NOMO-1 treated with DMSO at 0.1 percent for 48 hours (cell line): ENCODE measurements around the gene VIT.
"Not testable (repeated sequence)": the region's sequence is repeated elsewhere in the genome, so short reads cannot be mapped to it uniquely, and the experiment has no call there.

Experiments
- DNase-seq: peaks from one replicate; lab custom pipeline; 2025; ENCODE audit not compliant: unreplicated experiment; lab: John Stamatoyannopoulos, UW

VIT gene

GRCh38 chr2:36677996-36678605 lies 18.4 kb upstream of the VIT start:
- DNase-seq = peak; percentile 24

DNA sequence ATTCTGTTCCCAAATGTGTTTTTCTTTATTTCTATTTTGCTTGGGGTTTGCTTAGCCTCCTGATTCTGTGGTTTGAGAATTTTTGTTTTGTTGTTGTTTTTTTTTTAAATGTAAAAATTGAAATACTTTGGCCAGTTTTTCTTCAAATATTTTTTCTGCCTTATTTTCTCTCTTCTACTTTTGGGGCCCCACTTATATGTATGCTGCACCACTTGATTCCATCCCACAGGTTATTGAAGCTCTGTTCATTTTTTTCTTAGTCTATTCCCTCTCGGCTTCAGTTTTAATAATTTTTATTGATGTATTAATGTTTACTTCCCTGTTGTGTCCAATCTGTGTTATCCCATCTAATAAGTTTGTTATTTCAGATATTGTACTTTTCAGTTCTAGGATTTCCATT lies 17.7 kb upstream of the VIT start:
- DNase-seq = no peak

- DNase-seq = no peak
Measured at GRCh38 chr2:36680012-36680411, 16.5 kb upstream of the VIT start.

GRCh38 chr2:36682562-36682961 lies 13.9 kb upstream of the VIT start:
- no peak for DNase-seq

GRCh38 chr2:36683002-36683401 lies 13.5 kb upstream of the VIT start:
- no peak for DNase-seq

DNA sequence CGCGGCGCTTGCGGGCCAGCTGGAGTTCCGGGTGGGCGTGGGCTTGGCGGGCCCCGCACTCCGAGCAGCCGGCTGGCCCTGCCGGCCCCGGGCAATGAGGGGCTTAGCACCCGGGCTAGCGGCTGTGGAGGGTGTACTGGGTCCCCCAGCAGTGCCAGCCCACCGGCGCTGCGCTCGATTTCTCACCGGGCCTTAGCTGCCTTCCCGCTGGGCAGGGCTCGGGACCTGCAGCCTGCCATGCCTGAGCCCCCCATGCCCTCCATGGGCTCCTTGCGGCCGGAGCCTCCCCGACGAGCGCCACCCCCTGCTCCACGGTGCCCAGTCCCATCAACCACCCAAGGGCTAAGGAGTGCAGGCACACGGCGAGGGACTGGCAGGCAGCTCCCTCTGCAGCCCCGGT lies 8.2 kb upstream of the VIT start:
- DNase-seq = not testable (repeated sequence)

- not testable (repeated sequence) for DNase-seq
Measured at GRCh38 chr2:36689013-36689412, 7.5 kb upstream of the VIT start.

DNA sequence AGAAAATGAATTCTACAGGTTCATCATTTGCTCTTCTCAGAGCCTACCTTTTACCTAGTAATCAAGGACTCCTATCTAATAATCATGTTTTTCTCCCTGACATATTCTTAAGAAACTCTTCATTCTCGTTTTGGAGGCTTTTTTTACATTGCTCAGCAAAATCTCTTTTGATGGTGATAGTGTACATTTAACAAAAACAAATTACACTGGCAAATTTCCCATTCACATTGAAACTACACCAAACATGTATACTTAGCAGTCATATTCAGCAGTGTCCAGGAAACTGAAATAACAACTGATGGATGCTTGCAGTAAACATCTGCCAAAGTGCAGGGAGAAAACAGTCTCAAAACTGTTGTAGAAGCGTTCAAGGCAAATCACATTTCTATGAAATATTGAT lies 4.4 kb upstream of the VIT start:
- DNase-seq = no peak

DNA sequence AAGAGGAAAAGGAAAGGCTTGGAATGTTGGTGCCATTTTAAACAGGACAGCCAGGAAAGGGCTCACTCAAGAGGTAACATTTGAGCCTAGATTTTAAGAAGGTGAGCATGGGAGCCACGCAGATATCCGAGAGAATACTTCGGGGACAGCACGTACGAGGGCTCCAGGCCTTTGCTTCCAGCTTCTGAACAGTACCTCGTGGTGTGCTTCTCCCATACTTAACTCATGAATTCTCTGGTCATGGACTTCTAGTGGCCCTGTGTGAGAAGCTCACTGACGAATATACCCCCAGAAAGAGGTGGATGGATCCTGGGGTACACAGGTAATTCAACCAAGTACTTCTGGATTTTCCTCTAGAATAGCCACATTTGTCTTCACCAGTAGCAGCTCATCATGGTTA lies 2.7 kb upstream of the VIT start:
- no peak for DNase-seq

DNA sequence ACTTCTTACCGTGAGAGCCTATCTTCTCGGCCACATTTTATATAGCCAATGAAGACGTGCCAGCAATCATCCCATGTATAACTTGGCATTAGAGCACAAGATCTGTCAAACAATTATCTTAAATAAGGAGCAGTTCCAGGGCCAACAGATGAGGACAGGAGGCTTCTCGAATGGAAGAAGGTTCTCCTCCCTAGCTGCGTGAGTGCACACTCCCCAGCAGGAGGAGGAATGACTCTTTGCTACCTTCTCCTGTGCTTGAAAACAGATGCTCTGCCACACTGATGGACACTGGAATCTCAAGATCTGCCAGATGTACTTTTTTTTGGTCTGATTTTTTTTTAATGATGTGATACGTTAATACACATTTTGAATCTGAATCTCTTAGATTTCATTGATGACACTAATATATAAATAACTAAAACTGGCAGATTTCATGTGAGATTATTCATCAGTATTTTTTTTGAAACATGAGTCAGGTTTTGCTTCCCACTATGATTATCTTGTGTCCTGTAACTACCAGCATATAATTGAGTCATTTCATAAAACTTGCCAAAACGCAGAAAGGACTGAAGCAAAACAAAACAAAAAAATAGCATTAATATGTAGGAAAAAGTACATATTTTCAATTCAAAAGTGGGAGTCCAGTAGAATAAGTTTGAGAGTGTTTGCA lies 626 bp upstream of the VIT start:
- DNase-seq = no peak

DNA sequence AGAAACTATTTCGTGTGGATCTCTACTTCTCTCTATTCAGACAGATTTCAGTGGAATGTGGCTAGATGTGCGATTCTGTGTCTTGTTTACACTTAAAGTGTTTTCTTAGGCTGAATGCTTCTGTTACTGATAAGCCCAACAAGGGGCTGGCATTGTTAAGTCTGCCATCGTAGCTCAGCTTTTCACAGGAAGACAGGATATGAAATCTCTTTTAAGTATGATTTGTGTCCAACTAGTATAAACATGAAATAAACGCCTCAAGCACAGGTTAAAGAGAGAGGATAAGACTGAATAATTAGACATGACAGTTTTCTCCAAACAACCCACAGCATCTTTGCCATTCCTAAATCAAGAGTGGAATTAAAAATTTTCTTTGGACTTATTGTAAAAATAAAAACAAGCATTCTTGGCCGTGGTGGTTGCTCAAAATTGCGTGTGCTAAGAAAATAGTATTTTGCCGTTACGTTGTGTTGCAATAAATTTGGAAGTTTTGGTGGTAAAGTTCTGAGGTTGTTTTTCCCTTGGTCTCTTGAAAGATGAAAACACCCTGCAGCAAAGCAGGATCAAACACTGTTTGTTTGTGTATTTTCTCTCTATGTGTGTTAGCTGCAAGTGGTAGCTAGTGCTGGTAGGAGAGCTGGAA lies 1.0 kb downstream of the VIT start:
- DNase-seq = peak; percentile 11

DNA sequence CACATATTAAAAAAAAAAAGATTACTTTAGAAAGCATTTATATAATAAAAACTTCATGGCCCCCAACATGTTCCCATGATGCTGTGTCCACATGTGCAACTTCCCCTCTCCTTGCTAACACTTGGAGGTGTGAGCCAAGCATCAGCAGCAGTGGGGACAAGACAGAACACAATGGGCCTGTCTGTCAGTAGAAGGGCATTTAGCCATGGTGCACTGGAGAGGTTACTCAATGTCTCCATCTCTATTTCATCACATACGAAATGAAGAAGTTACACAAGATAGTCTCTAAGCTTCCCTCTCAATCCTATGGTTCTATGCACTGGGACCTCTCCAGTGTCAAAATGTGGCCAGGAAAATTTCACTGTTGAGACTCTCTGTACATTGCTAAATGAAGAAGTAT lies 2.5 kb downstream of the VIT start:
- peak; percentile 93 for DNase-seq

- DNase-seq = no peak
Measured at GRCh38 chr2:36700311-36700710, 3.8 kb downstream of the VIT start.

DNA sequence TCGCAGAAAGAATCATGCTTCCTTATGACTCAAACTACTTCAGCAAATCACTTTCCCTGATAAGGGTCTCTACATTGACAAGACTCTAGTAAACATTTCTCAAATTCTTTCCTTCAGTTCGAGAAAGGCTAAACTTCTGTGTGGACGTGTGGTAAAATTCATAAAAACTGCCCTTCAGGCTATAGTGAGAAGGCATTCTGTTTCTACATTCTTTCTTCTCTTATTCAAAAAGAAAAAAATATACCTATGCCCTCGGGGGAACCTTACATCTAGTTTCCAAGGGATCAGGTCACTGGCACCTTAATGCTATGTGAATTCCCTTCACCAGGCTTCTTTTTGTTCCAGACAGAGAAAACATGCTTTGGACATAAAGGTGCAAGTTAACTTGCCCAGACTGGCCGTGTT lies 4.9 kb downstream of the VIT start:
- no peak for DNase-seq

GRCh38 chr2:36701918-36702317 lies 5.4 kb downstream of the VIT start:
- no peak for DNase-seq

DNA sequence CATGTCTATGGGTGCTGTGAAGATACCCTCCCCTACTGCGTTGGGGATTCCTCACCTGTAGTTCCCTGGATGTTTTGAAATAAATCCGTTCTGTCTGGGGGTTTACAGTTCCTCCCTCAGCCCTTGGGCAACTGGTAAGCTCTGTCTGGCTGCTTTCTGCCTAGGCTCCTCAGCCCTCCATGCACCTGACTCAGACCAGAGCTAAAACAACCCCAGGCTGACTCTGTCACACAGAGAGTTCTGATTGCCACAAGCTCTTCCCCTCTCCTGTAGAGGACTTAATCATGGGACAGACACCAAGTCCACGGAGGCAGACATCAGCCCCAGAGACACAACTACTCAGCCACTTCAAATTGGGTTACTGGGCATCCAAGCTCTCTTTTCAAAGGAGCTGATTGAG lies 6.3 kb downstream of the VIT start:
- DNase-seq = no peak

GRCh38 chr2:36704475-36705150 lies 8.1 kb downstream of the VIT start:
- DNase-seq = no peak

DNA sequence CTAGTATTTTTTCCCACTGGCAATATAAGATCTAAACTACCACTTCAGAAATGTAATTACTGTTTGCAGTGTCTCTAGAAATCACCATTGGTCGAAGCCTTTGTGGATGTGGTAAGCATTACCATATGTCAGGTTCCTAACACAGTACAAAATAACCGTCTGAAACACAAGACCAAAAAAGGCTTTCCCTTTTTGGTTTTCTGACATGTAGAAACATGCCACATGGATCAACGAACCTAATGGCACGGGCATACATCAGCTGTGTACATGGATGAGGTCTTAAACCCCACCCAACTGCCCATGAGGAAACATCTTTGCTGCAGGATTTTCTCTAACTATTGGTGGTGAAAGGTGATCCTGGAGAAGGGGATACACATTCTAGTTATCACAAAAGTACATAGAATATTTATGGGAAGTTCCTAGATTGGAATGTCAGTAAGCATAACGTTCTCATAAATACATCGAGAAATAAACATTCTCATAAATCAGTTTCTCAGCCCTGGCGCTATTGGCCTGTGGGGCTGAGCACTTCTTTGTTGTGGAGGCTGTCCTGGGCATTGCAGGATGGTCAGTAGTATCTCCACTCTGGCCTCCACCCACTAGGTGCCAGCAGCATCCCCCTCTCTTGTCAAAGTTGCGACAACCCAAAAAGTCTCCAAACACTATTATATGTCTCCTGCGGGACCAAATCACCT lies 9.0 kb downstream of the VIT start:
- no peak for DNase-seq

DNA sequence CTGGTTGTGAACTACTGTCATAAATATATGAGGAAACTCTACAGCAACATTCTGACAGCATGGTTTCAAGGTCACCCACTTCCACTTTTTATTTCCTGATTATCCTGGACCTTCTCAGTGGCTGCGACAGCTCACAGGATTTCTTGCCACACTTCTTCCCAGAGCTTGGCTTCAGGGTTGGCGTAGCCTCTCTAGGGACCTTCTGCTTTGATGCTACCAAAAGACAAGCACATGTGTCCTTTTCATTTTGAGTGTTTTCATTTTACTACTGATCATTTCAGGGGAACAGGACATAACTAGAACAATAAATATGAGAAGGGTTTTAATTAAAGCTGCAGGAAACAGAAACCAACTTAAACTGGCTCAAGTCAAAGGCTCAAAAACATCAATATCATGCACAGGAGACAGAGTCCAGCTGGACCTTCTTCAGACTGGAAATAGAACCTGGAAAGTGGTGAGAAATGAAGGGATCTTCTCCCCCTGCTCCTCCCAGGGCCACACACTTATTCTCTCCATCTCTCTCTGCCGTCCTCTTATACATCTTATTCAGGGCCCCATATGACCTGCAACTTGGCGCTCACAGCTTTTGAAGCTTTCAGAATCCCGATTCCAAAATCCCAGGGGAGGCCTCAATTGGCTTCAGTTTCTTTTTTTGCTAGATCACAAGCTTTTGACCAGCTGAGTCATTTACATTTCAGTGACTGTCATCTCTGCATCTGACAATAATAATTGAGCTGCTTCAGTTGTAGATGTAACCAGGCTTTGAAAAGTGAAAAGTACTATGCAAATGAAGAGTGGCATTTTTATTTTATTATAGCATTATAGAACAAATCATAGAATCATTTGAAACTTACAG lies 9.7 kb downstream of the VIT start:
- peak; percentile 59 for DNase-seq

- no peak for DNase-seq
Measured at GRCh38 chr2:36707050-36707449, 10.5 kb downstream of the VIT start.
